CD4-positive, alpha-beta T cell treated with Interferon alpha-2 for 1 hour (primary cell): ENCODE data around the gene HSPA14.
"Not testable (repeated sequence)": the region's sequence is repeated elsewhere in the genome, so short reads cannot be mapped to it uniquely, and the experiment has no call there.

Experiments
- DNase-seq, 2 donors: peaks; one replicate each; pipeline ENCODE4 v3.0.0-alpha.2; 2020 to 2022

The HSPA14 gene

DNA sequence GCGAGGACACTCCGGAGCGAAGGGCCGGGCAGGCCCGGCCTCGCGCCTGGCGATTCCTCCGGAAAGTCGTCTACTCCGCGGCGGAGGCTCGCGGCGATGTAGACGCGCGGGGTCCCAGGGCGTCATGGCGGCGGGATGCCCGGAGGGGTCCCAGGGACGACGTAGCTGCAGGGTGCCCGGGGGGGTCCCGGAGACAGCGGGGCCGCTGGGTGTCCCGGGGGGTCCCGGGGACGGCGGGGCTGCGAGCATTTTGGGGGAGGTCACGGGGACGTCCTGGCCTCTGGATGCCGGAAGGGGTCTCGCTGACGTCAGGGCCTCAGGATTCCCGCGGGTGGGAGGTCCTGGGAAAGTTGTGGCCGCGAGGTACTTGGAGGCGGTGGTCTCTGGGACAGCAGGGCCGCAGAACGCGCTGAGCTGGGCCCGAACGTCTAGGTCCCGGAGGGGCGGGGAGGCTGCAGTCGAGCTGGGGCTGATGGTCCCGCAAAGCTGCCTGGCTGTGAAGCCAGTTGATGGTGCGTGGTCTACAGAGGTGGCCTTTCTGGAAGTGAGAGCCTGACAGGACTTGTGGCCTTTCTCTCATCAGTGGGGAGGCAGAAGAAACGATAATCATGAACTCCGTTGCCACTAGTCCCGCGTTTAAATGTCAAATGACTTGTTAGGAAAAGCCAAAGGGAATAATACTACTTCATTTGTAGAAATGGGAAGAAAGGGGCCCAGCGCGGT lies 637 bp downstream of the HSPA14 start:
- DNase-seq = peak in 1 of 2 donors; percentile 31

DNA sequence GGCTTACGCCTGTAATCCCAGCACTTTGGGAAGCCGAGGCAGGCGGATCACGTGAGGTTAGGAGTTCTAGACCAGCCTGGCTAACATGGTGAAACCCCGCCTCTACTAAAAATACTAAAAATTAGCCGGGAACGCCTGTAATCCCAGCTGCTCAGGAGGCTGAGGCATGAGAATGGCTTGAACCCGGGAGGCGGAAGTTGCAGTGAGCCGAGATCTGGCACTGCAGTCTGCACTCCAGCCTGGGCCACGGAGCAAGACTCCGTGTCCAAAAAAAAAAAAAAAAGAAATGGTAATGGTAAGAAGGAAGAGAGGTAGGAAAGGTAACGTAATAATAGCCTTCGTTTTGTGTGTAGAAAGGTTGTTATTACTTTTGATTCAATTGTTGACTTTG lies 1.2 kb downstream of the HSPA14 start:
- DNase-seq = no peak

DNA sequence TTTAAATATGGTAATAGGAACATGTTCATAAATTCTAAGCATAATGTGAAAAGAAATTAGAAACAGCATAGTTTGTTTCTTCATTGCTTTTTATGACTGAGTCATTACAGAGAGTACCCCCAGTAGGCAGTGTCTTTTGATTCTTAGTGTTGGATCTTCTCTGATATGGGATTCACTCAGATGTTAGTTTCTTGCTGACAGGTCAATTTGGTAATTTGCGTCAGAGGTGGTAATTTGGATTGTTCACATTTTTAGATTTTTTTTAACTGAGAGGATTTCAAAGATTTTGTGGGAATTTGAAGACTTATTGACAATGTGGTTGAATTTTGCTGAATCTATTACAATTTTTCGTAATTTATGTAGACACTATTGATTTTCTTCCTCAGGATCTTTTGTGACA lies 2.1 kb downstream of the HSPA14 start:
- no peak for DNase-seq

DNA sequence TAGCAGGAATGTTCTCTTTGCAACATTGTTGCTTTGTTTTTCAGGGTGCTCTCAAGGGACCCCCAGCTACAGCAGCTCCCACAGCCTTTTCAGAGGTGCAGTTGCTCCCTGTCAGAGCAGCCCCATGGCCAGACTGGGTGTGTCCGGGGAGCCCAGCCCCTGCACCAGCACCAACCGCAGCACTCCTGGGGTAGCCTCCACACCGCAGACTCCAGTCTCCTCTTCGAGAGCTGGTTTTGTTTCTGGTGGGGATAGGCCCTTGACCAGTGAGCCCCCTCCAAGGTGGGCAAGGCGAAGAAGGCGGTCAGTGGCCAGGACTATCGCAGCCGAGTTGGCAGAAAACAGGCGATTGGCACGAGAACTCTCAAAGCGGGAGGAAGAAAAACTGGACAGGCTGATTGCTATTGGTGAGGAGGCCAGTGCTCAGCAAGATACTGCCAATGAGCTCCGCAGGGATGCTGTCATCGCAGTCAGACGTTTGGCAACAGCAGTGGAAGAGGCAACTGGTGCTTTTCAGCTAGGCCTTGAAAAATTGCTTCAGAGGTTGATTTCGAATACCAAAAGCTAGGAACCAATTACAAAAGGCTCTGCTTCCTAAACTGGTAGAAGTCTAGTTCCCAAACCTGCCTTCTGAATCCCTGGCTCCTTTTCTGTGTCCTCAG lies 5.4 kb downstream of the HSPA14 start:
- DNase-seq = no peak

DNA sequence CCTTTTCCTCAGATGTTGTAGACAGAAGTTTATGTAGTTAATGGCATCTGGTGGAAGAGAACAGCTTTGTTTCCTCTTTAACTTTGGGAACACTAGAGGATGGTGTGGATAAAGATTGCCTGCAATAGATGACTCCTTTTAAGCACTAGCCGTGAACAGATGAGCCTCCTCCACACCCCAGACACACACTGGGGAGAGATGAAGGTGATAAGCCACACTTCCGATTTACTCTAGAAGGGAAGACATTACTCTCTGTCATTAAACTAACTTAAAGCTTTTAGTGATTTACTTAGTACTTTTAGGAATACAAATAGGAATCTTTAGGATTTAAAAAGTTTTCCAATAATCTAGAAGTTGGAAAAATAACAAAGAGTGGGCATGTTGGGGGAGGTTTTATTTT lies 6.8 kb downstream of the HSPA14 start:
- no peak for DNase-seq

- no peak for DNase-seq
These were observed 14.1 kb downstream of the HSPA14 start for GRCh38 chr10:14852236-14852635.

DNA sequence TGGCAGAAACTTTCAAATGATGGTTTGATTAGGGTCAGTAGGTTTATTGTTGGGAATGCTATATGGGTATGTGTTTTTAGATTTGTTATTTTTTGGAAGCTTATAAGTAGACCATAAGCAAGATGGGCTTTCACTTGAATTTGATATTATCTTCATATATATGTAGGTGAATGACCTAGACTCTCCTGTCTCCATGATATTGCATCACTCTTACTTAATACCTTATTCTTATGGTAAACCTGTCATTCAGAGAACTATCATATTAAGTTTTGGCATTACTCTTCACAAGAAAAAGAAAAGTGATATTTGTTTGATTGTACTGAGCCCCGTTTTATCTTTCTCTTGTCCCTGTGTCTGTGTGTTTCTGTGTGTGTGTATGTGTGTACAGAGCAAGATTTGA lies 17.3 kb downstream of the HSPA14 start:
- DNase-seq = no peak

GRCh38 chr10:14858338-14858960 lies 20.3 kb downstream of the HSPA14 start:
- no peak for DNase-seq

DNA sequence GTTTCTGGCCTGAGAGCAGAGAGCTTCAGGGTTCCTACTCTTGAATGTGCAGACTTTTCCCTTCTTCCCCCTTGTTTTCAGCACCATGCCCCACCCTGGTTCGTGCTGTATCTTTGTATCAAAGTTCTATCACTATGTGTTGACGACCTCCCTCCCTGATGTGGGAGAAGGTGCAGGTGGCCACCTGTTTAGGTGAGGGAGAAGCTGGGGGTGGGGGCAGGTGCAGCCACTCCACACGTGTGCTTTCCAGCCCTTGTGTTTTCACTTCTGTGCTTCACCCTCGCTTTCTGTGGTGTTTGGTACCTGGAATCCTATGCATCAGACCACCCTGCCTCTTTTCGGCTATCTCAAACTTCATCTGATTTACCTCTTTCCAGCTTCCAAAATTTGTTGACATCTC lies 20.9 kb downstream of the HSPA14 start:
- no peak for DNase-seq

DNA sequence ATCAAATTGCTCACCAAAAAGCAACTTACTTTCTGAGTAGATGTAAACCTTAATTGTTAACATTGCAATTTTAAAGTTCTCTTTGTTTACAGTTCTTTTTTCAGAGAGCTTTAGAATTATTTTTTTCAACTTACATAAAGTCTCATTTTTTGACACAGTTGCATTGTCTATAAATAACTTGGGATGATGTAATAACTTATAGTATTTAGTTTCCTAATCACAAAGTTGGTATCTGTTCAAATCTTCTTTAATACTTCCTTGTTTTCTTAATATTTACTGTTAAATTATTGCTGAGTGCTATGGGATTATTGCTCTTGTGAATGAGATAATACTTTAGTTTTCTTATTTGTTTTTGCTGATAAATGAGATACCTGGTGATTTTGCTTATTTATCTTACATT lies 21.7 kb downstream of the HSPA14 start:
- no peak for DNase-seq

DNA sequence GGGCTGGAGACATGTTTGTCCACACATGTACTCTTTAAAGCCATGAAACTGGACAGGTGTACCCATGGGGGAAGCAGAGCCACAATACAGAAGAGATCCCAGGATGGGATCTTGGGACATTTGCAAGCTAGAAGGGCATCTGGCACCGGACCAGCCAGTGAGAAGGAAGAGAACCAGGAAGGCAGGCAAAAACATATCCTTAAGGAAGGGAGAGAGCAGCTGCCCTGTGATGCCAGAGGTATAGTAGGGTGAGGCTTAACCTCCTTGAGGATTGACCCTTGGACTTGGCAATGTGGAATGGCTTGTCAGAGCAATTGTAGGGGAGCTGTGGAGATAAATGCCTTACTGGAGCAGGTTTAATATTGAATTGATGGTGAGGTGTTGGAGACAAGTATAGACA lies 22.7 kb downstream of the HSPA14 start:
- DNase-seq = no peak

GRCh38 chr10:14864466-14864865 lies 26.4 kb downstream of the HSPA14 start:
- not testable (repeated sequence) for DNase-seq

DNA sequence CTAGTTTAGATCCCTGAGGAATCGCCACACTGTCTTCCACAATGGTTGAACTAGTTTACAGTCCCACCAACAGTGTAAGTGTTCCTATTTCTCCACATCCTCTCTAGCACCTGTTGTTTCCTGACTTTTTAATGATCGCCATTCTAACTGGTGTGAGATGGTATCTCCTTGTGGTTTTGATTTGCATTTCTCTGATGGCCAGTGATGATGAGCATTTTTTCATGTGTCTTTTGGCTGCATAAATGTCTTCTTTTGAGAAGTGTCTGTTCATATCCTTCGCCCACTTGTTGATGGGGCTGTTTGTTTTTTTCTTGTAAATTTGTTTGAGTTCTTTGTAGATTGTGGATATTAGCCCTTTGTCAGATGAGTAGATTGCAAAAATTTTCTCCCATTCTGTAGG lies 26.8 kb downstream of the HSPA14 start:
- DNase-seq = not testable (repeated sequence)

- DNase-seq = no peak
These were observed 35.1 kb downstream of the HSPA14 start for GRCh38 chr10:14873090-14873760.

DNA sequence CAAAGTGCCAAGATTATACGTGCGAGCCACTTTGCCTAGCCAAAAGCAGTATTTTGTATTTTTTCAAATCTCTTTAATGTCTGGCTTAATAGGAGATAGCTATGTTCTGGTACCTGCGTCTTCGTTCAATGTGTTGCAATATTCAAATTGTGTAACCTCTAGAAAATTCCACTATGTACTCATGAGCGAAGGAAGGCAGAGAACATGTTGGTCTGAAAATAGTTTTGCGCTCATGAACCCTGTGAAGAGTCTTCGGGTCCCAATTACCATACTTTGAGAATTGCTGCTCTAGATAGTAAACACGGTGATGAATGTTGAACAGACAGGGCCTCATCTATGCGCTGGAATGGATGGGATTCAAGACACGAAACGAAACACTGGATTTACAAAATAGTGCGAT lies 37.8 kb downstream of the HSPA14 start:
- DNase-seq = no peak

- no peak for DNase-seq
These were observed 38.7 kb downstream of the HSPA14 start for GRCh38 chr10:14876764-14877163.

- peak; percentile 93 to 94 for DNase-seq
These were observed 40.4 kb downstream of the HSPA14 start, which contains the start of gene SUV39H2 for GRCh38 chr10:14878266-14879123. Gene SUV39H2 (plus strand): TSS chr10:14878866. CDS start chr10:14878889, 23 bp downstream.

DNA sequence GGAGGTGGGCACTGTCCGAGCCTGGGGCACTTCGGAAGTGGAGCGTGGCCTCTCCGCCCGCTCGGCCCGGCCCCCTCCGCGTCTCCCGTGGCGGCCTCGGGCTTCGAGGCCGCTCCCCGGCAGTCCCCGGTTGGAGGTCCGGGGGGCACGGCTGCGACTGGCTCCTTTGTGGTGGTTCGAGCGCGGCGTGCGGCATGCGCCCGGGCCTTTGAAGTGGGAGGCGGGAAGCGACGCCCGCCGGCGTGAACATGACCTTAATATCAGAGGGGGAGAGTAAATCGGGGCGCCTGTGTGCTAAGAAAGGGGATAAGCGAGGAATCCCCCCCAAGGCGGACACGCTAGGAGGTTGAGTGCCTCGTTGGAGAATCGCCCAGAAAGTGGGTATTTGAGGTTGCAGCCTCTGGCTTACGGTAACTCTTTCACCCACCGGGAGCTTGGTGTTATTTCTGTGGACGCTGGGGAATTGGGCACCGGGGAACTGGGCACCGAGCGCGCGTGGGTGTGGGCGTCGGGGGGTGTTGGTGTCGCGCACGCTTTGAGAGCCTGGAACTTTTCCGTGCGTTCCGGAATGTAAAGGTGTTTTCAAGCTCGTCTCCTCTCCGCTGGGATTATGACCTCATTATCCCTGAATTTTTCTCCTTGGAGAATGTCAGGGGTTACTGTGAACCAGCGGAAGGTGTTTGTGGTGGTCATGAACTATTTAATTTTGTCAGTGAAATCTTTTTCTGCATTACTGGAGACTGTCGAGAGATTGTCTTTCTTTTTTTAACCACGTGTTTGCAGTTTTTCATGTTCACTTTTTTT lies 41.2 kb downstream of the HSPA14 start:
- DNase-seq = peak; percentile 10 to 54

DNA sequence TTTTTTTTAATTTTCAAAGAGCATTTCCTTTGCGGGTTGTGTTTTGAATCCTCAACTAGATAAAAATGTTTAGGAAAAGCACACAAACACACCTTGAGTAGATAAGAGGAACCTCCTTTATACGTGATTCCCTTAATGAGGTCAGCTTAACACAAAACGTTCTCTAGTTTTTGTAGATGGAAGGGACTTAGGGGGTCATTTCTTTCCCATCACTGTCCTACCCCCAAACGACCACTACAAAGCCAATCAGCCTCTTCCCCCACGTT lies 41.8 kb downstream of the HSPA14 start:
- no peak for DNase-seq

DNA sequence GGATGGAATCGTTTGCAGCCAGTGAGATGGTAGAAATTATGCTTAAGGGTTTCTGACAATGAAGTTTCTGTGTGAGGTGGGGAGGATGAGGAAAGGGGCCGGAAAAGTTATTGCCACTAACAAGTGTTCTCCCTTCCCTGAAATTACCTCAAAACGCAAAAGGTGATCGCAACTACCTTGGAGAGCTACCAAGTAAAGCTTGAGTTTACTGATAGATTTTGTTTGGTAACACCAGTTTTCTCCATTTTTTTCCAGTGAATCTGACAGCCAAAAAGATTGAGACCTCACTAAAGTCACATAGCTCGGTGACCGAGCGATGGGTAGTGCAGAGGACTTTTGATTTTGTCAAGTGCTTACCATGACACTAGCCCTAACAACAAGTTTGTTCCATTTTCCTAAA lies 42.1 kb downstream of the HSPA14 start:
- no peak for DNase-seq

- no peak for DNase-seq
These were observed 46.0 kb downstream of the HSPA14 start for GRCh38 chr10:14884082-14884481.

DNA sequence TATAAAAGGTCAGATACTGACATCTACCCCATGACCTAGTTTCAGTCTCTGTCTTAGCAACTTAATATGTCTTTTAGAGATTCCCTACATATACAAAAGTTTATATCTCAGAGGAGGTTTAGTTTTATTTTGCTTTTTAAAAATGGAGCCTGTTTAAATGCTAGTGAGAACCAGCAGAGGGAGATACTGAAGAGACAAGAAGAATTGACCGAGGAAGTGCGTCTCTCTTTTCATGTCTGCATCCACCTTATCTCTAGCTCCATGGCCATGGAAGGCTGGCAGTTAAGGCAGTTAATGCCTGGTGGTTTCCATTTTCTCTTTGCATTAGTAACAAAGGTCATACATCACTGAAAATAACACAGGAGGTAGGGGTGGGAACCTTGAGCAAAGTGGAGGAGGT lies 51.2 kb downstream of the HSPA14 start:
- peak in 1 of 2 donors; percentile 24 for DNase-seq
